HepG2 (cell line): ENCODE data around the gene SIRT7. TPM values are rescaled to one million over a fixed set of nuclear protein-coding genes. Genes with fewer than 3 reads are reported as not detected.

Experiments
- BHLHE40 ChIP-seq: IDR thresholded peaks from 2 replicates; pipeline ENCODE4 v1.6.1; 2011; ENCODE audit warnings: low read length, improper control_type of control experiment
- CCDC6 ChIP-seq: sonication (generic); formaldehyde crosslinking; IDR thresholded peaks from 2 replicates; pipeline ENCODE4 v1.8.1; 2022; ENCODE audit warnings: mild to moderate bottlenecking, missing genetic modification reagents, moderate library complexity
- ELF1 ChIP-seq: sonication (generic); formaldehyde crosslinking; IDR thresholded peaks from 2 replicates; pipeline ENCODE4 v1.4.0; 2020; ENCODE audit warnings: missing genetic modification reagents
- HOXA5 ChIP-seq: sonication (generic); formaldehyde crosslinking; IDR thresholded peaks from 2 replicates; pipeline ENCODE4 v1.4.0; 2020; ENCODE audit warnings: missing genetic modification reagents
- KLF12 ChIP-seq: sonication (generic); formaldehyde crosslinking; IDR thresholded peaks from 2 replicates; pipeline ENCODE4 v1.4.0; 2020; ENCODE audit warnings: missing genetic modification reagents, borderline replicate concordance
- KLF16 ChIP-seq, 2 experiments: sonication (generic) in 1 of 2; formaldehyde crosslinking in 1 of 2; IDR thresholded peaks; 2 replicates each; pipeline versions ENCODE4 v1.6.1 to v1.8.0; 2016 to 2023; ENCODE audit warnings: missing genetic modification reagents in 2 of 2, missing compliant biosample characterization in 1 of 2
- ONECUT2 ChIP-seq: sonication (generic); formaldehyde crosslinking; IDR thresholded peaks from 2 replicates; pipeline ENCODE4 v1.4.0; 2020; ENCODE audit warnings: missing genetic modification reagents
- RCOR2 ChIP-seq: IDR thresholded peaks from 2 replicates; pipeline ENCODE4 v1.6.1; 2016; ENCODE audit warnings: missing biosample characterization, missing genetic modification reagents
- RFX3 ChIP-seq: IDR thresholded peaks from 2 replicates; pipeline ENCODE4 v1.6.1; 2016; ENCODE audit warnings: missing biosample characterization, missing genetic modification reagents
- RXRA ChIP-seq: sonication (generic); formaldehyde crosslinking; IDR thresholded peaks from 2 replicates; pipeline ENCODE4 v1.5.1; 2020; ENCODE audit warnings: missing genetic modification reagents
- SETDB1 ChIP-seq: sonication (generic); formaldehyde crosslinking; IDR thresholded peaks from 2 replicates; pipeline ENCODE4 v1.5.1; 2020; ENCODE audit warnings: missing genetic modification reagents, mild to moderate bottlenecking, borderline replicate concordance
- ZC3H4 ChIP-seq: sonication (generic); formaldehyde crosslinking; IDR thresholded peaks from 2 replicates; pipeline ENCODE4 v1.4.0; 2020; ENCODE audit warnings: missing genetic modification reagents, borderline replicate concordance
- ZNF143 ChIP-seq: sonication (generic); formaldehyde crosslinking; IDR thresholded peaks from 2 replicates; pipeline ENCODE4 v1.4.0; 2020; ENCODE audit warnings: missing genetic modification reagents
- ZNF335 ChIP-seq: sonication (generic); formaldehyde crosslinking; IDR thresholded peaks from 2 replicates; pipeline ENCODE4 v1.4.0; 2020; ENCODE audit warnings: missing genetic modification reagents
- ZNF350 ChIP-seq: sonication (generic); formaldehyde crosslinking; IDR thresholded peaks from 2 replicates; pipeline ENCODE4 v1.4.0; 2020; ENCODE audit warnings: mild to moderate bottlenecking, low read depth, missing genetic modification reagents, borderline replicate concordance
- ZNF605 ChIP-seq: sonication (generic); formaldehyde crosslinking; IDR thresholded peaks from 2 replicates; pipeline ENCODE4 v1.8.0; 2022; ENCODE audit warnings: mild to moderate bottlenecking, missing genetic modification reagents
- polyA plus RNA-seq, 8 experiments: library from polyadenylated mRNA; depleted of rRNA in 3 of 8; stranded (reverse) in 7 of 8; unstranded in 1 of 8; fragments of >200 nt; fragmentation: Illumina TruSeq in 4 of 8; extraction: Trizol in 4 of 8; gene quantifications; 2 replicates each; pipeline versions ENCODE4 v1.2.1 to v1.2.3, GENCODE V29; 2011 to 2016; ENCODE audit warnings: low read depth in 4 of 8, missing spikeins in 1 of 8, mixed read lengths in 1 of 8; ENCODE audit not compliant: insufficient read depth in 1 of 8
- total RNA-seq, 5 experiments: library from RNA; depleted of rRNA; stranded (reverse); fragments of >200 nt; fragmentation: Illumina TruSeq; extraction: Trizol; gene quantifications; 2 replicates each; pipeline ENCODE4 v1.2.3, GENCODE V29; 2016; ENCODE audit warnings: low read depth in 1 of 5
- TF ChIP-seq, protein P1 (sequence below): IDR thresholded peaks from 2 replicates; pipeline ENCODE4 v1.6.1; 2018; ENCODE audit warnings: missing genetic modification reagents
- TF ChIP-seq, protein P2 (sequence below): sonication (generic); formaldehyde crosslinking; IDR thresholded peaks from 2 replicates; pipeline ENCODE4 v1.5.1; 2020; ENCODE audit warnings: missing genetic modification reagents, mild to moderate bottlenecking, borderline replicate concordance
- TF ChIP-seq, protein P3 (sequence below): sonication (generic); formaldehyde crosslinking; IDR thresholded peaks from 2 replicates; pipeline ENCODE4 v1.4.0; 2020; ENCODE audit warnings: missing genetic modification reagents
- TF ChIP-seq, protein P4 (sequence below): sonication (generic); formaldehyde crosslinking; IDR thresholded peaks from 2 replicates; pipeline ENCODE4 v1.4.0; 2020; ENCODE audit warnings: low read depth, mild to moderate bottlenecking, missing genetic modification reagents
- TF ChIP-seq, protein P5 (sequence below): sonication (generic); formaldehyde crosslinking; IDR thresholded peaks from 2 replicates; pipeline ENCODE4 v1.8.1; 2023; ENCODE audit warnings: mild to moderate bottlenecking, inconsistent platforms, moderate library complexity, missing genetic modification reagents, borderline replicate concordance

The SIRT7 gene
- total and polyA plus RNA-seq, 2 of the 13 experiments (the other 11 are each of a cell fraction or from before 2014, with no cell fraction given), result 8.3 to 24.8 TPM

DNA sequence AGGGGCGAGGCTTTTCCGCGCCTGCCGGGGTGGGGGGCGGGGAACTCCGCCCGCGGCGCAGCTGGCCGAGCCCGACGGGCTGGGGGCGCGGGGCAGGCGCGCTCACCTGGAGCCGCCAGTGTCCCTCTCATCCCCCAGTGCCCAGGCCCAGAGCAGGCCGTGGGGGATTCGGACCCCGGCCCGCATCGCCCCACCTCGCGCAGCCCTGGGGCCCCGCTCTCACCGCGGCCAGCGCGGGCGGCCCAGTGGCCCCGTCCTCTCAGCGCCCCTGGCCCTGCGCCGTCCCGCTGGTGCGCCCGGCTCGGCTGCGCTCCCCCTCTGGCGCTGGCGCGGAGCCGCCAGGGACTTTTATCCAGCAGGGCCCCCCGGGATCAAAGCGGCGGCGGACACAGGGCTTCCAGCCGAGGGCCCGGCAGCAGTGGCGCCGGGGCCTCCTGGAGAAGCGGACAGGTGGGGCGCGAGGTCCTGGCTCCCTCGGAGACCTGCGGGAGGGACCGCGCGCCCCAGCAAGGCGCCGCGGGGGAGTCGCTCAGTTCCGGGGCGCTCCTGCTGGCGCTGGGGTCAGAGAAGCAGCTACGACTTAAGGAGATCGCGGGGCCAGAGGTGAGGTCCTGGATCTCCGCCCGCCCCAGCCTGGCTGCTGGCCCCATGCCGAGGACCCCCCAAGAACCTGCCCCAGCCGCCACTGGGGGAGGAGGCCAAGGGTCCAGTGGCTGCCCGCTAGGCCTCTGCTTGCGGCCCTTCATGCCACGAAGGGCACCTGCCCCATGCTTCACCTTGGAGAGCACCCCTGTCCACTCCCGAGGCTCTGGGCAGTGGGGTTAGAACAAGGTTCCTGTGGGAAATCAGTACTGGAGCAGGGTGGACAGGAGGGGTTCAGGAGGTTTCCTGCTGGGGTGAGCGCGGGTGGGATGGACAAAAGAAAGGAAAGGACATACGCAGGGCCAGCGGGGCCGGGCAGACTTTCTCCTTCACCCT is 43.8 kb upstream of the SIRT7 start (continued):
- TF ChIP-seq HOXA5 (no peak), ZNF335 (CRISPR knock-in tag) (0 out of 2 replicates have a peak, but pooled peaks have one; percentile 23), CCDC6 (CRISPR knock-in tag) (no peak; the same call in 1 of the 2 replicates), RCOR2 (no peak), ZNF143 (CRISPR knock-in tag) (no peak), RFX3 (CRISPR knock-in tag) (no peak), ZNF605 (CRISPR knock-in tag) (0 out of 2 replicates have a peak, but pooled peaks have one; percentile 6), RXRA (no peak; the same call in 1 of the 2 replicates), SETDB1 (CRISPR knock-in tag) (no peak), ONECUT2 (CRISPR knock-in tag) (no peak), KLF12 (CRISPR knock-in tag) (peak; percentile 70; the same call in 1 of the 2 replicates), KLF16 (CRISPR knock-in tag; IDR thresholded peaks at IDR 0.05) (no peak), ZNF350 (CRISPR knock-in tag) (no peak), ZC3H4 (CRISPR knock-in tag) (peak; percentile 56; the same call in 1 of the 2 replicates), BHLHE40 (no peak; the same call in 1 of the 2 replicates), ELF1 (CRISPR knock-in tag) (no peak)
- TF ChIP-seq, protein P1, sequence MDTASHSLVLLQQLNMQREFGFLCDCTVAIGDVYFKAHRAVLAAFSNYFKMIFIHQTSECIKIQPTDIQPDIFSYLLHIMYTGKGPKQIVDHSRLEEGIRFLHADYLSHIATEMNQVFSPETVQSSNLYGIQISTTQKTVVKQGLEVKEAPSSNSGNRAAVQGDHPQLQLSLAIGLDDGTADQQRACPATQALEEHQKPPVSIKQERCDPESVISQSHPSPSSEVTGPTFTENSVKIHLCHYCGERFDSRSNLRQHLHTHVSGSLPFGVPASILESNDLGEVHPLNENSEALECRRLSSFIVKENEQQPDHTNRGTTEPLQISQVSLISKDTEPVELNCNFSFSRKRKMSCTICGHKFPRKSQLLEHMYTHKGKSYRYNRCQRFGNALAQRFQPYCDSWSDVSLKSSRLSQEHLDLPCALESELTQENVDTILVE (CRISPR knock-in tag), result no peak
- TF ChIP-seq, protein P2, sequence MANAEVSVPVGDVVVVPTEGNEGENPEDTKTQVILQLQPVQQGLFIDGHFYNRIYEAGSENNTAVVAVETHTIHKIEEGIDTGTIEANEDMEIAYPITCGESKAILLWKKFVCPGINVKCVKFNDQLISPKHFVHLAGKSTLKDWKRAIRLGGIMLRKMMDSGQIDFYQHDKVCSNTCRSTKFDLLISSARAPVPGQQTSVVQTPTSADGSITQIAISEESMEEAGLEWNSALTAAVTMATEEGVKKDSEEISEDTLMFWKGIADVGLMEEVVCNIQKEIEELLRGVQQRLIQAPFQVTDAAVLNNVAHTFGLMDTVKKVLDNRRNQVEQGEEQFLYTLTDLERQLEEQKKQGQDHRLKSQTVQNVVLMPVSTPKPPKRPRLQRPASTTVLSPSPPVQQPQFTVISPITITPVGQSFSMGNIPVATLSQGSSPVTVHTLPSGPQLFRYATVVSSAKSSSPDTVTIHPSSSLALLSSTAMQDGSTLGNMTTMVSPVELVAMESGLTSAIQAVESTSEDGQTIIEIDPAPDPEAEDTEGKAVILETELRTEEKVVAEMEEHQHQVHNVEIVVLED (CRISPR knock-in tag), result 0 out of 2 replicates have a peak, but pooled peaks have one; percentile 41
- TF ChIP-seq, protein P3, sequence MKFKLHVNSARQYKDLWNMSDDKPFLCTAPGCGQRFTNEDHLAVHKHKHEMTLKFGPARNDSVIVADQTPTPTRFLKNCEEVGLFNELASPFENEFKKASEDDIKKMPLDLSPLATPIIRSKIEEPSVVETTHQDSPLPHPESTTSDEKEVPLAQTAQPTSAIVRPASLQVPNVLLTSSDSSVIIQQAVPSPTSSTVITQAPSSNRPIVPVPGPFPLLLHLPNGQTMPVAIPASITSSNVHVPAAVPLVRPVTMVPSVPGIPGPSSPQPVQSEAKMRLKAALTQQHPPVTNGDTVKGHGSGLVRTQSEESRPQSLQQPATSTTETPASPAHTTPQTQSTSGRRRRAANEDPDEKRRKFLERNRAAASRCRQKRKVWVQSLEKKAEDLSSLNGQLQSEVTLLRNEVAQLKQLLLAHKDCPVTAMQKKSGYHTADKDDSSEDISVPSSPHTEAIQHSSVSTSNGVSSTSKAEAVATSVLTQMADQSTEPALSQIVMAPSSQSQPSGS (CRISPR knock-in tag), result no peak; the same call in 1 of the 2 replicates
- TF ChIP-seq, protein P4, sequence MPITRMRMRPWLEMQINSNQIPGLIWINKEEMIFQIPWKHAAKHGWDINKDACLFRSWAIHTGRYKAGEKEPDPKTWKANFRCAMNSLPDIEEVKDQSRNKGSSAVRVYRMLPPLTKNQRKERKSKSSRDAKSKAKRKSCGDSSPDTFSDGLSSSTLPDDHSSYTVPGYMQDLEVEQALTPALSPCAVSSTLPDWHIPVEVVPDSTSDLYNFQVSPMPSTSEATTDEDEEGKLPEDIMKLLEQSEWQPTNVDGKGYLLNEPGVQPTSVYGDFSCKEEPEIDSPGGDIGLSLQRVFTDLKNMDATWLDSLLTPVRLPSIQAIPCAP (CRISPR knock-in tag), result no peak
- TF ChIP-seq, protein P5, sequence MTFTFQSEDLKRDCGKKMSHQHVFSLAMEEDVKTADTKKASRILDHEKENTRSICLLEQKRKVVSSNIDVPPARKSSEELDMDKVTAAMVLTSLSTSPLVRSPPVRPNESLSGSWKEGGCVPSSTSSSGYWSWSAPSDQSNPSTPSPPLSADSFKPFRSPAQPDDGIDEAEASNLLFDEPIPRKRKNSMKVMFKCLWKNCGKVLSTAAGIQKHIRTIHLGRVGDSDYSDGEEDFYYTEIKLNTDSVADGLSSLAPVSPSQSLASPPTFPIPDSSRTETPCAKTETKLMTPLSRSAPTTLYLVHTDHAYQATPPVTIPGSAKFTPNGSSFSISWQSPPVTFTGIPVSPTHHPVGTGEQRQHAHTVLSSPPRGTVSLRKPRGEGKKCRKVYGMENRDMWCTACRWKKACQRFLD (CRISPR knock-in tag), result 0 out of 2 replicates have a peak, but pooled peaks have one; percentile 12
